ENCODE data around the gene NUDT17.

GRCh38 chr1:145897969-145898368, 52.5 kb downstream of the NUDT17 start:
- TF ChIP-seq LARP7 (IDR thresholded peaks at IDR 0.05) (no peak), CTCF (IDR thresholded peaks at IDR 0.05 in 2 of 3, conservative IDR thresholded peaks at IDR 0.05 in 1 of 3; ENCODE audit: insufficient read depth in 2 of 3, low read depth in 1 of 3, low read length in 3 of 3) (no peak)
- TF ChIP-seq, protein P1, sequence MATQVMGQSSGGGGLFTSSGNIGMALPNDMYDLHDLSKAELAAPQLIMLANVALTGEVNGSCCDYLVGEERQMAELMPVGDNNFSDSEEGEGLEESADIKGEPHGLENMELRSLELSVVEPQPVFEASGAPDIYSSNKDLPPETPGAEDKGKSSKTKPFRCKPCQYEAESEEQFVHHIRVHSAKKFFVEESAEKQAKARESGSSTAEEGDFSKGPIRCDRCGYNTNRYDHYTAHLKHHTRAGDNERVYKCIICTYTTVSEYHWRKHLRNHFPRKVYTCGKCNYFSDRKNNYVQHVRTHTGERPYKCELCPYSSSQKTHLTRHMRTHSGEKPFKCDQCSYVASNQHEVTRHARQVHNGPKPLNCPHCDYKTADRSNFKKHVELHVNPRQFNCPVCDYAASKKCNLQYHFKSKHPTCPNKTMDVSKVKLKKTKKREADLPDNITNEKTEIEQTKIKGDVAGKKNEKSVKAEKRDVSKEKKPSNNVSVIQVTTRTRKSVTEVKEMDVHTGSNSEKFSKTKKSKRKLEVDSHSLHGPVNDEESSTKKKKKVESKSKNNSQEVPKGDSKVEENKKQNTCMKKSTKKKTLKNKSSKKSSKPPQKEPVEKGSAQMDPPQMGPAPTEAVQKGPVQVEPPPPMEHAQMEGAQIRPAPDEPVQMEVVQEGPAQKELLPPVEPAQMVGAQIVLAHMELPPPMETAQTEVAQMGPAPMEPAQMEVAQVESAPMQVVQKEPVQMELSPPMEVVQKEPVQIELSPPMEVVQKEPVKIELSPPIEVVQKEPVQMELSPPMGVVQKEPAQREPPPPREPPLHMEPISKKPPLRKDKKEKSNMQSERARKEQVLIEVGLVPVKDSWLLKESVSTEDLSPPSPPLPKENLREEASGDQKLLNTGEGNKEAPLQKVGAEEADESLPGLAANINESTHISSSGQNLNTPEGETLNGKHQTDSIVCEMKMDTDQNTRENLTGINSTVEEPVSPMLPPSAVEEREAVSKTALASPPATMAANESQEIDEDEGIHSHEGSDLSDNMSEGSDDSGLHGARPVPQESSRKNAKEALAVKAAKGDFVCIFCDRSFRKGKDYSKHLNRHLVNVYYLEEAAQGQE (IDR thresholded peaks at IDR 0.05; ENCODE audit: borderline replicate concordance), result no peak
- TF ChIP-seq, protein P1 (CRISPR knock-in tag; IDR thresholded peaks at IDR 0.05; ENCODE audit: low read depth), result no peak
